Measurements from ENCODE around the gene HIGD1B. TPM values are rescaled to one million over a fixed set of nuclear protein-coding genes. Genes with fewer than 3 reads are reported as not detected.

The HIGD1B gene
- total and polyA plus RNA-seq, 2 donors (not counting 1 experiment from before 2014, with no cell fraction given) = 0.34 TPM; not detected in 1

- no peak overlapping the region for H2AFZ ChIP-seq (ENCODE audit: low read length)
- H4K20me1 ChIP-seq (ENCODE audit: control insufficient read depth, extremely low read depth, insufficient read depth, low read length) = no peaks in the 10 kb centered on the region
- peaks cover 14% of the 10 kb centered on the region for H3K36me3 ChIP-seq (ENCODE audit: control insufficient read depth, insufficient read depth, low read length)
- no peak overlapping the region for H3K9ac ChIP-seq (ENCODE audit: insufficient read depth, low read length)
- peak; percentile 51 to 80 for DNase-seq (ENCODE audit: low read depth in 2 of 2)
- peak overlapping the region; percentile 69 for H3K27ac ChIP-seq (ENCODE audit: insufficient read depth, low read length)
- peaks cover 3% of the 10 kb centered on the region for H3K4me1 ChIP-seq (ENCODE audit: control insufficient read depth, extremely low read depth, insufficient read depth, low read length)
- H3K4me2 ChIP-seq (ENCODE audit: extremely low read depth, insufficient read depth, low read length) = no peak overlapping the region
- peak; percentile 80 to 89 for TF ChIP-seq CTCF (conservative IDR thresholded peaks at IDR 0.05 in 1 of 2, IDR thresholded peaks at IDR 0.05 in 1 of 2; ENCODE audit: low read depth in 1 of 2, low read length in 2 of 2)
- TF ChIP-seq EZH2 (IDR thresholded peaks at IDR 0.05; ENCODE audit: low read length, missing control alignments) = no peak
- no peak overlapping the region for H3K4me3 ChIP-seq (replicated peaks in 1 of 4; ENCODE audit: control extremely low read depth in 1 of 4, insufficient read depth in 1 of 4, low read depth in 3 of 4, low read length in 4 of 4)
- no peaks in the 10 kb centered on the region for H3K79me2 ChIP-seq (ENCODE audit: control insufficient read depth, insufficient read depth, low read length)
- no peaks in the 10 kb centered on the region for H3K9me3 ChIP-seq (ENCODE audit: control insufficient read depth, insufficient read depth, low read depth, low read length)
- H3K27me3 ChIP-seq (ENCODE audit: control insufficient read depth, insufficient read depth, low read length) = no peaks in the 10 kb centered on the region
Observed at GRCh38 chr17:44865231-44865660, 17.6 kb downstream of the HIGD1B start.

GRCh38 chr17:44865931-44866330, 18.2 kb downstream of the HIGD1B start:
- peaks cover 14% of the 10 kb centered on the region for H3K36me3 ChIP-seq (ENCODE audit: control insufficient read depth, insufficient read depth, low read length)

GRCh38 chr17:44867841-44868240, 20.2 kb downstream of the HIGD1B start:
- no peak overlapping the region for H3K4me3 ChIP-seq (replicated peaks in 1 of 4; ENCODE audit: control extremely low read depth in 1 of 4, insufficient read depth in 1 of 4, low read depth in 3 of 4, low read length in 4 of 4)

More at GRCh38 chr17:44865931-44866330, 18.2 kb downstream of the HIGD1B start:
- Histone ChIP-seq H3K9ac (ENCODE audit: insufficient read depth, low read length) (no peak overlapping the region), H3K4me2 (ENCODE audit: extremely low read depth, insufficient read depth, low read length) (no peak overlapping the region), H3K9me3 (ENCODE audit: control insufficient read depth, insufficient read depth, low read depth, low read length) (no peaks in the 10 kb centered on the region), H3K4me3 (replicated peaks in 1 of 4; ENCODE audit: control extremely low read depth in 1 of 4, insufficient read depth in 1 of 4, low read depth in 3 of 4, low read length in 4 of 4) (no peak overlapping the region), H4K20me1 (ENCODE audit: control insufficient read depth, extremely low read depth, insufficient read depth, low read length) (no peaks in the 10 kb centered on the region), H3K27ac (ENCODE audit: insufficient read depth, low read length) (peak overlapping the region; percentile 69), H3K79me2 (ENCODE audit: control insufficient read depth, insufficient read depth, low read length) (no peaks in the 10 kb centered on the region), H2AFZ (ENCODE audit: low read length) (no peak overlapping the region), H3K4me1 (ENCODE audit: control insufficient read depth, extremely low read depth, insufficient read depth, low read length) (peaks cover 3% of the 10 kb centered on the region), H3K27me3 (ENCODE audit: control insufficient read depth, insufficient read depth, low read length) (no peaks in the 10 kb centered on the region)
- no peak for TF ChIP-seq CTCF (conservative IDR thresholded peaks at IDR 0.05 in 1 of 2, IDR thresholded peaks at IDR 0.05 in 1 of 2; ENCODE audit: low read depth in 1 of 2, low read length in 2 of 2)
- TF ChIP-seq EZH2 (IDR thresholded peaks at IDR 0.05; ENCODE audit: low read length, missing control alignments) = no peak
- DNase-seq (ENCODE audit: low read depth in 2 of 2) = no peak

More at GRCh38 chr17:44867841-44868240, 20.2 kb downstream of the HIGD1B start:
- Histone ChIP-seq H3K27ac (ENCODE audit: insufficient read depth, low read length) (no peak overlapping the region), H3K9ac (ENCODE audit: insufficient read depth, low read length) (no peak overlapping the region), H3K79me2 (ENCODE audit: control insufficient read depth, insufficient read depth, low read length) (no peaks in the 10 kb centered on the region), H3K36me3 (ENCODE audit: control insufficient read depth, insufficient read depth, low read length) (peaks cover 15% of the 10 kb centered on the region), H2AFZ (ENCODE audit: low read length) (no peak overlapping the region), H3K27me3 (ENCODE audit: control insufficient read depth, insufficient read depth, low read length) (no peaks in the 10 kb centered on the region), H3K4me1 (ENCODE audit: control insufficient read depth, extremely low read depth, insufficient read depth, low read length) (peaks cover 3% of the 10 kb centered on the region), H3K4me2 (ENCODE audit: extremely low read depth, insufficient read depth, low read length) (no peak overlapping the region), H3K9me3 (ENCODE audit: control insufficient read depth, insufficient read depth, low read depth, low read length) (no peaks in the 10 kb centered on the region), H4K20me1 (ENCODE audit: control insufficient read depth, extremely low read depth, insufficient read depth, low read length) (no peaks in the 10 kb centered on the region)
- TF ChIP-seq EZH2 (IDR thresholded peaks at IDR 0.05; ENCODE audit: low read length, missing control alignments) = no peak
- TF ChIP-seq CTCF (conservative IDR thresholded peaks at IDR 0.05 in 1 of 2, IDR thresholded peaks at IDR 0.05 in 1 of 2; ENCODE audit: low read depth in 1 of 2, low read length in 2 of 2) = no peak
- DNase-seq (ENCODE audit: low read depth in 2 of 2) = no peak

Measured in fibroblast of lung (primary cell).